GM12878 (cell line): Measurements from ENCODE around the gene PGM2L1. TPM values are rescaled to one million over a fixed set of nuclear protein-coding genes. Genes with fewer than 3 reads are reported as not detected.

Experiments
- BRCA1 ChIP-seq: IDR thresholded peaks from 2 replicates; pipeline ENCODE4 v1.6.1; 2011; ENCODE audit warnings: low read depth, low read length, improper control_type of control experiment
- FOXK2 ChIP-seq: fragments of 450-650 bp; IDR thresholded peaks from 2 replicates; pipeline ENCODE4 v1.6.1; 2017; ENCODE audit warnings: mild to moderate bottlenecking, moderate library complexity
- GABPA ChIP-seq: IDR thresholded peaks from 2 replicates; pipeline ENCODE4 v1.6.1; 2014; ENCODE audit warnings: antibody characterized with exemption, low read depth, mild to moderate bottlenecking, inconsistent platforms
- STAT1 ChIP-seq: fragments of 450-650 bp; conservative IDR thresholded peaks from 2 replicates; pipeline ENCODE4 v1.6.1; 2014; ENCODE audit warnings: antibody characterized with exemption, mild to moderate bottlenecking
- ZNF207 ChIP-seq: fragments of 450-650 bp; IDR thresholded peaks from 2 replicates; pipeline ENCODE4 v1.6.1; 2014; ENCODE audit warnings: antibody characterized with exemption, mild to moderate bottlenecking, borderline replicate concordance
- ZNF24 ChIP-seq: fragments of 450-650 bp; IDR thresholded peaks from 2 replicates; pipeline ENCODE4 v1.6.1; 2017; ENCODE audit warnings: antibody characterized with exemption, mild to moderate bottlenecking
- polyA plus RNA-seq, 11 experiments: library from polyadenylated mRNA; depleted of rRNA in 4 of 11; unstranded in 6 of 11; stranded (reverse) in 5 of 11; fragments of >200 nt; fragmentation: Nextera tagmentation in 4 of 11; fragmentation: Illumina TruSeq in 1 of 11; extraction: Ambion mirVana in 4 of 11; extraction: Trizol in 1 of 11; gene quantifications; 1 replicate in 1 of 11; 2 replicates in 10 of 11; pipeline versions ENCODE4 v1.2.1 to v1.2.3, GENCODE V29; 2011 to 2016; ENCODE audit warnings: inconsistent platforms in 2 of 11, missing spikeins in 2 of 11, low read depth in 1 of 11
- total RNA-seq, 4 experiments: library from RNA; depleted of rRNA in 3 of 4; stranded (reverse); fragments of >200 nt in 3 of 4; fragmentation: Illumina TruSeq in 1 of 4; extraction: Trizol in 1 of 4; gene quantifications; 2 replicates each; pipeline versions ENCODE4 v1.2.1 to v1.2.3, GENCODE V29; 2013 to 2021
- TF ChIP-seq, protein P1 (sequence below): IDR thresholded peaks from 2 replicates; pipeline ENCODE4 v1.6.1; 2011; ENCODE audit warnings: mild to moderate bottlenecking, low read depth, low read length, moderate library complexity; ENCODE audit not compliant: insufficient replicate concordance
- TF ChIP-seq, protein P2 (sequence below): IDR thresholded peaks from 2 replicates; pipeline ENCODE4 v1.6.1; 2012; ENCODE audit warnings: mild to moderate bottlenecking, low read depth, low read length
- TF ChIP-seq, protein P3 (sequence below): fragments of 450-650 bp; IDR thresholded peaks from 2 replicates; pipeline ENCODE4 v1.6.1; 2016; ENCODE audit warnings: mild to moderate bottlenecking, moderate library complexity, borderline replicate concordance

Gene PGM2L1
- total and polyA plus RNA-seq, 10 of the 15 experiments (the other 5 are each of a cell fraction or from before 2014, with no cell fraction given): 0.04 to 0.20 (median 0.13) TPM; not detected in 1

GRCh38 chr11:74388678-74389327, 9.4 kb downstream of the PGM2L1 start (continued):
- TF ChIP-seq, protein P1, sequence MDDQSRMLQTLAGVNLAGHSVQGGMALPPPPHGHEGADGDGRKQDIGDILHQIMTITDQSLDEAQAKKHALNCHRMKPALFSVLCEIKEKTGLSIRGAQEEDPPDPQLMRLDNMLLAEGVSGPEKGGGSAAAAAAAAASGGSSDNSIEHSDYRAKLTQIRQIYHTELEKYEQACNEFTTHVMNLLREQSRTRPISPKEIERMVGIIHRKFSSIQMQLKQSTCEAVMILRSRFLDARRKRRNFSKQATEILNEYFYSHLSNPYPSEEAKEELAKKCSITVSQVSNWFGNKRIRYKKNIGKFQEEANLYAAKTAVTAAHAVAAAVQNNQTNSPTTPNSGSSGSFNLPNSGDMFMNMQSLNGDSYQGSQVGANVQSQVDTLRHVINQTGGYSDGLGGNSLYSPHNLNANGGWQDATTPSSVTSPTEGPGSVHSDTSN: no peak
- TF ChIP-seq GABPA: no peak
- TF ChIP-seq, protein P2, sequence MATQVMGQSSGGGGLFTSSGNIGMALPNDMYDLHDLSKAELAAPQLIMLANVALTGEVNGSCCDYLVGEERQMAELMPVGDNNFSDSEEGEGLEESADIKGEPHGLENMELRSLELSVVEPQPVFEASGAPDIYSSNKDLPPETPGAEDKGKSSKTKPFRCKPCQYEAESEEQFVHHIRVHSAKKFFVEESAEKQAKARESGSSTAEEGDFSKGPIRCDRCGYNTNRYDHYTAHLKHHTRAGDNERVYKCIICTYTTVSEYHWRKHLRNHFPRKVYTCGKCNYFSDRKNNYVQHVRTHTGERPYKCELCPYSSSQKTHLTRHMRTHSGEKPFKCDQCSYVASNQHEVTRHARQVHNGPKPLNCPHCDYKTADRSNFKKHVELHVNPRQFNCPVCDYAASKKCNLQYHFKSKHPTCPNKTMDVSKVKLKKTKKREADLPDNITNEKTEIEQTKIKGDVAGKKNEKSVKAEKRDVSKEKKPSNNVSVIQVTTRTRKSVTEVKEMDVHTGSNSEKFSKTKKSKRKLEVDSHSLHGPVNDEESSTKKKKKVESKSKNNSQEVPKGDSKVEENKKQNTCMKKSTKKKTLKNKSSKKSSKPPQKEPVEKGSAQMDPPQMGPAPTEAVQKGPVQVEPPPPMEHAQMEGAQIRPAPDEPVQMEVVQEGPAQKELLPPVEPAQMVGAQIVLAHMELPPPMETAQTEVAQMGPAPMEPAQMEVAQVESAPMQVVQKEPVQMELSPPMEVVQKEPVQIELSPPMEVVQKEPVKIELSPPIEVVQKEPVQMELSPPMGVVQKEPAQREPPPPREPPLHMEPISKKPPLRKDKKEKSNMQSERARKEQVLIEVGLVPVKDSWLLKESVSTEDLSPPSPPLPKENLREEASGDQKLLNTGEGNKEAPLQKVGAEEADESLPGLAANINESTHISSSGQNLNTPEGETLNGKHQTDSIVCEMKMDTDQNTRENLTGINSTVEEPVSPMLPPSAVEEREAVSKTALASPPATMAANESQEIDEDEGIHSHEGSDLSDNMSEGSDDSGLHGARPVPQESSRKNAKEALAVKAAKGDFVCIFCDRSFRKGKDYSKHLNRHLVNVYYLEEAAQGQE: no peak
- TF ChIP-seq STAT1: no peak
- TF ChIP-seq BRCA1: no peak
- no peak for TF ChIP-seq ZNF207
- no peak for TF ChIP-seq ZNF24
- TF ChIP-seq, protein P3, sequence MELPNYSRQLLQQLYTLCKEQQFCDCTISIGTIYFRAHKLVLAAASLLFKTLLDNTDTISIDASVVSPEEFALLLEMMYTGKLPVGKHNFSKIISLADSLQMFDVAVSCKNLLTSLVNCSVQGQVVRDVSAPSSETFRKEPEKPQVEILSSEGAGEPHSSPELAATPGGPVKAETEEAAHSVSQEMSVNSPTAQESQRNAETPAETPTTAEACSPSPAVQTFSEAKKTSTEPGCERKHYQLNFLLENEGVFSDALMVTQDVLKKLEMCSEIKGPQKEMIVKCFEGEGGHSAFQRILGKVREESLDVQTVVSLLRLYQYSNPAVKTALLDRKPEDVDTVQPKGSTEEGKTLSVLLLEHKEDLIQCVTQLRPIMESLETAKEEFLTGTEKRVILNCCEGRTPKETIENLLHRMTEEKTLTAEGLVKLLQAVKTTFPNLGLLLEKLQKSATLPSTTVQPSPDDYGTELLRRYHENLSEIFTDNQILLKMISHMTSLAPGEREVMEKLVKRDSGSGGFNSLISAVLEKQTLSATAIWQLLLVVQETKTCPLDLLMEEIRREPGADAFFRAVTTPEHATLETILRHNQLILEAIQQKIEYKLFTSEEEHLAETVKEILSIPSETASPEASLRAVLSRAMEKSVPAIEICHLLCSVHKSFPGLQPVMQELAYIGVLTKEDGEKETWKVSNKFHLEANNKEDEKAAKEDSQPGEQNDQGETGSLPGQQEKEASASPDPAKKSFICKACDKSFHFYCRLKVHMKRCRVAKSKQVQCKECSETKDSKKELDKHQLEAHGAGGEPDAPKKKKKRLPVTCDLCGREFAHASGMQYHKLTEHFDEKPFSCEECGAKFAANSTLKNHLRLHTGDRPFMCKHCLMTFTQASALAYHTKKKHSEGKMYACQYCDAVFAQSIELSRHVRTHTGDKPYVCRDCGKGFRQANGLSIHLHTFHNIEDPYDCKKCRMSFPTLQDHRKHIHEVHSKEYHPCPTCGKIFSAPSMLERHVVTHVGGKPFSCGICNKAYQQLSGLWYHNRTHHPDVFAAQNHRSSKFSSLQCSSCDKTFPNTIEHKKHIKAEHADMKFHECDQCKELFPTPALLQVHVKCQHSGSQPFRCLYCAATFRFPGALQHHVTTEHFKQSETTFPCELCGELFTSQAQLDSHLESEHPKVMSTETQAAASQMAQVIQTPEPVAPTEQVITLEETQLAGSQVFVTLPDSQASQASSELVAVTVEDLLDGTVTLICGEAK: no peak
- TF ChIP-seq FOXK2: no peak
- TF ChIP-seq, all 136 proteins: peak for 5
